AG04449 (cell line): Measurements from ENCODE around the gene TAF7L.

Experiments used
- CTCF ChIA-PET: fragments of 350-600 bp; formaldehyde crosslinking; extraction: SDS; loops from one replicate; lab custom pipeline; 2021; ENCODE audit warnings: antibody characterized with exemption; lab: Yijun Ruan, JAX
- POLR2A ChIA-PET: fragments of 400-600, 350-600 bp; formaldehyde crosslinking; extraction: SDS; loops from one replicate; lab custom pipeline; 2020; ENCODE audit warnings: antibody characterized with exemption, inconsistent platforms; lab: Yijun Ruan, JAX
- DNase-seq: peaks from one replicate; pipeline ENCODE4 v3.0.0-alpha.2; 2010; ENCODE audit warnings: low read depth, low spot score
- H3K4me3 ChIP-seq: 2 replicates; pipeline ENCODE4 v1.5.1; 2011; ENCODE audit warnings: low read depth, mild to moderate bottlenecking, control low read depth, low read length
- CTCF ChIP-seq: IDR thresholded peaks from one replicate; pipeline ENCODE4 v1.5.1; 2011; ENCODE audit warnings: mild to moderate bottlenecking, moderate library complexity, low read length, control low read depth, inconsistent platforms; ENCODE audit not compliant: insufficient read depth; ENCODE audit errors: missing control alignments

The TAF7L gene

GRCh38 chrX:101276238-101276637, 14.9 kb downstream of the TAF7L start:
- DNase-seq, result no peak
- ChIA-PET POLR2A (no interaction called here), CTCF (no interaction called here)
- TF ChIP-seq CTCF, result no peak
- no peak overlapping the region for H3K4me3 ChIP-seq

- ChIA-PET CTCF (no interaction called here), POLR2A (no interaction called here)
- H3K4me3 ChIP-seq, result no peak overlapping the region
- TF ChIP-seq CTCF, result no peak
- DNase-seq, result no peak
These were observed 16.9 kb downstream of the TAF7L start for GRCh38 chrX:101274198-101274597.

- CTCF ChIA-PET, result no interaction called here
- peak; percentile 23 for DNase-seq
- no peak for TF ChIP-seq CTCF
- no peak overlapping the region for H3K4me3 ChIP-seq
- POLR2A ChIA-PET, result no interaction called here
These were observed 25.2 kb downstream of the TAF7L start for GRCh38 chrX:101265869-101266428.

GRCh38 chrX:101263766-101264165, 27.4 kb downstream of the TAF7L start:
- TF ChIP-seq CTCF, result no peak
- no peak overlapping the region for H3K4me3 ChIP-seq
- POLR2A ChIA-PET, result no interaction called here
- DNase-seq, result no peak
- CTCF ChIA-PET, result no interaction called here

- DNase-seq, result no peak
- ChIA-PET CTCF (no interaction called here), POLR2A (no interaction called here)
- no peak overlapping the region for H3K4me3 ChIP-seq
- no peak for TF ChIP-seq CTCF
These were observed 28.5 kb downstream of the TAF7L start for GRCh38 chrX:101262590-101262989.

GRCh38 chrX:101260435-101260834, 30.7 kb downstream of the TAF7L start:
- no peak for DNase-seq
- POLR2A ChIA-PET, result no interaction called here
- H3K4me3 ChIP-seq, result no peak overlapping the region
- no peak for TF ChIP-seq CTCF
- CTCF ChIA-PET, result interaction anchor here (1.2 kb wide), 2 partner anchors 23 to 27 kb away, joined by 3 read pairs; no protein-coding TSS in a partner anchor
